ENCODE measurements around the gene SYNJ1. TPM values are rescaled to one million over a fixed set of nuclear protein-coding genes. Genes with fewer than 3 reads are reported as not detected.

Gene SYNJ1
- total and polyA plus RNA-seq, 3 donors from 2014 or later = 20.9 to 22.7 (median 22.2) TPM

- Histone ChIP-seq H3K27ac (no peak overlapping the region), H3K4me1 (no peaks in the 10 kb centered on the region), H3K4me3 (no peak overlapping the region), H3K9me3 (no peaks in the 10 kb centered on the region), H3K36me3 (ENCODE audit: low read depth, missing control alignments) (no peaks in the 10 kb centered on the region), H3K27me3 (no peaks in the 10 kb centered on the region)
- intact Hi-C loops (cut with DNase I; ENCODE audit: low total_unique reads) = no loop called here
- no peak for TF ChIP-seq CTCF (IDR thresholded peaks at IDR 0.05)
- no peak for TF ChIP-seq POLR2A (IDR thresholded peaks at IDR 0.05)
- no peak for DNase-seq
- WGBS, 2 donors = 91 to 93% methylated on average over 7 to 8 of the region's 8 CpGs
Observed at GRCh38 chr21:32584472-32584871, 143.3 kb downstream of the SYNJ1 start.

- no peak overlapping the region for H3K4me3 ChIP-seq
- intact Hi-C loops (cut with DNase I; ENCODE audit: low total_unique reads) = no loop called here
- no peaks in the 10 kb centered on the region for H3K4me1 ChIP-seq
- no peak for TF ChIP-seq CTCF (IDR thresholded peaks at IDR 0.05)
- no peak for TF ChIP-seq POLR2A (IDR thresholded peaks at IDR 0.05)
- DNase-seq = no peak
- no peaks in the 10 kb centered on the region for H3K9me3 ChIP-seq
- WGBS, 2 donors = 93 to 96% methylated on average over 11 to 13 of the region's 13 CpGs
- no peak overlapping the region for H3K27ac ChIP-seq
- H3K27me3 ChIP-seq = no peaks in the 10 kb centered on the region
- H3K36me3 ChIP-seq (ENCODE audit: low read depth, missing control alignments) = no peaks in the 10 kb centered on the region
Observed at GRCh38 chr21:32581732-32582131, 146.1 kb downstream of the SYNJ1 start.

GRCh38 chr21:32580949-32581348 is 146.9 kb downstream of the SYNJ1 start:
- 93 to 99% methylated on average over 13 of the region's 13 CpGs for WGBS, 2 donors
- TF ChIP-seq CTCF (IDR thresholded peaks at IDR 0.05) = no peak
- TF ChIP-seq POLR2A (IDR thresholded peaks at IDR 0.05) = no peak
- no peaks in the 10 kb centered on the region for H3K4me1 ChIP-seq
- no peaks in the 10 kb centered on the region for H3K36me3 ChIP-seq (ENCODE audit: low read depth, missing control alignments)
- H3K27ac ChIP-seq = no peak overlapping the region
- H3K27me3 ChIP-seq = no peaks in the 10 kb centered on the region
- no peak overlapping the region for H3K4me3 ChIP-seq
- intact Hi-C loops (cut with DNase I; ENCODE audit: low total_unique reads) = no loop called here
- no peaks in the 10 kb centered on the region for H3K9me3 ChIP-seq
- DNase-seq = no peak

Other genes starting within 250 kb of the SYNJ1 start
- gene TCP10L, start 142.5 kb downstream of the SYNJ1 start, total RNA-seq = 100 to 1,000 TPM in 1 of 2 donors, 10 to 100 TPM in 1; 81.3 to 107 TPM
- gene TCP10L, start 142.5 kb downstream of the SYNJ1 start, polyA plus RNA-seq (ENCODE audit: insufficient read depth, low read depth, low replicate concordance) = 350 TPM
- 10 to 100 TPM; 55.6 to 60.2 TPM for gene CFAP298, start 115.6 kb downstream of the SYNJ1 start, total RNA-seq
- gene CFAP298, start 115.6 kb downstream of the SYNJ1 start, polyA plus RNA-seq (ENCODE audit: insufficient read depth, low read depth, low replicate concordance) = 114 TPM
- gene PAXBP1, start 43.7 kb upstream of the SYNJ1 start, total RNA-seq = 10 to 100 TPM; 53.9 to 82.1 TPM
- 29.7 TPM for gene PAXBP1, start 43.7 kb upstream of the SYNJ1 start, polyA plus RNA-seq (ENCODE audit: insufficient read depth, low read depth, low replicate concordance)